Measurements from ENCODE around the gene PPP1R17.

The PPP1R17 gene

GRCh38 chr7:31699050-31699449 lies 12.0 kb downstream of the PPP1R17 start:
- no peak for DNase-seq

- DNase-seq: no peak
Measured at GRCh38 chr7:31702354-31702753, 15.3 kb downstream of the PPP1R17 start.

GRCh38 chr7:31705377-31705776 lies 18.4 kb downstream of the PPP1R17 start:
- DNase-seq: no peak

DNA sequence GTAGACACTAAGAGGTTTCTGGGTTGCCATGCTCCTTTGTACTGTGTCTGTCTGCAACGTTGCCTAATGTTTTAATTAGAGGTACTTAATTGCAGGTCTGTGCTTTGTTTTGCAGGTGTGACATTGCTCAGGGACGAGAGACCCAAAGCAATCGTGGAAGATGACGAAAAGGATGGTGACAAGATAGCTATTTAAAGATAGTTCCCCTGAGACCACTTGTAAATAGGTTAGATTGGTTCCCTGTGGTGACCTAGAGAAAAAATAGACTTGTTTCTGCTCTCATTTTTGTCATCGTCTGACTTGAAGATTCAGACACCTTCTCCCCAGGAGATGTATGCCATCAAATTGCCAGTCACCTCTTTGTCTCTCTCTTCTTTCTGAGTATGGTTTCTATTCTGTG lies 20.1 kb downstream of the PPP1R17 start:
- DNase-seq: no peak

DNA sequence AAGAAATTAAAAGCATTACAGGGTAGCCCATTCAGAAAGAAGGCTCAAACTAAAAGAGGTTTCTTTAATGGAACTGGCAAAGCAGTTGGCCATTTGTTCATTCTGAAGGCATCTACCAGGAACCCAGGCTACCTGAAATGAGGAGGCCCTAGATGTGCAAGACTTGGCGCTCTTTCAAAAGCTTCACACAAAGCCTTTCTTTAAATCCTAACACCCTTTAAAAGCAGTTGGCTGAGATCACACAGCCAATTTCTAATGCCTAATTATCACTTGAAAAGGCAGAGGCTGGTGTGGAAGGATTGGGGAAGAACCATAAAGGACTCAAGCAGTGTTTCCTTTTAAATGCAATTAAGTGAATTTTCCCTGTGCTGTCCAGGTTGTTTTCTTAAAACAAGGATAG lies 23.2 kb downstream of the PPP1R17 start:
- peak in 1 of 51 donors; percentile 35 for DNase-seq

GRCh38 chr7:31716355-31716754 lies 29.3 kb downstream of the PPP1R17 start:
- DNase-seq: no peak

DNA sequence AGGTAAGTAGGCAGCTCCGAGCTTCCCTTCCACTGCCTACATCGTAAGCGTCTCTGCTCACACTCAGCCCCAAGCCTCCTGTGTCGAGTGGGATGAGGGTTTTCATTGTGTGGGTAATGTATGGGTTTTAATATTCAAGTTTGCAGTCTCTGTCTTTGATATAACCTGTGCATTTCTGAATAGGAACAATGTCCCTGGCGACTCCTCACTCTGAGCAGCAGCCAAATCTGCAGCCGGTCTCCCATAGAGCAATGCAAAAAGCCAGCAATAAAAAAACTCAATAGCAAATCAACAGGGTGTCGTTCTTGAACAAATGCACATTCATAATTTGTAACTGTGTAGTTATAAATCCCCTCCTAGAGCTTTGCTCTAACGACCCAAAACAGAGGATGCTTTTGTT lies 33.4 kb downstream of the PPP1R17 start:
- DNase-seq: no peak

GRCh38 chr7:31724696-31725095 lies 37.7 kb downstream of the PPP1R17 start:
- DNase-seq: no peak

DNA sequence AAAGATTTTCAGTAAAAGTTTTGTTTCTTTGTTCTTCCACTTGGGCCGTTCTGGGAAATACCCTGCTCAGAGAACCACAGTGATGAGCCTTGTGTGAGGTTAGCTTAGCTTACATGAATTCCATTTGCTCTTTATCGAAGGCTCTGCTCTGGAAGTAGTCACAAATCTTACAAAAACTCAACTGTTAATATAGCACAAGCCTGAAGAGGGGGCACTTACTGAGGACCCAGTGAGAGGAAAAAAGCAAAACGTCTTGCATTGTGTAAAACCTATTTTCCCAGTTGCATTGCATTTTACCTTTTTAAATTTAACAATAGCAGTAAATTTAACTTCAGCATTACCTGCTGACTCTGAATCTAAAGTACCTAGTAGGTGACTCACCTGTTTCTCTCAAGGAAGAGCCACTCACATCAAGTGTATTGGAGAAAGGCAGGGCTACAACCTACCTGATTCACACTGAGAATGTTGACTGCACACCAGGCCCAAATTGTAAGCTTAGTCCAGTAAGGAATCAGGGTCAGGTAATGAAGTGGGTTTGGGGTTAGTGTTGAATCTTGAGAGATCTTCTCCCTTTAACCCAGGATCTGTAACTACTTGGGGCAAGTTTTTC lies 42.3 kb downstream of the PPP1R17 start:
- no peak for DNase-seq

DNA sequence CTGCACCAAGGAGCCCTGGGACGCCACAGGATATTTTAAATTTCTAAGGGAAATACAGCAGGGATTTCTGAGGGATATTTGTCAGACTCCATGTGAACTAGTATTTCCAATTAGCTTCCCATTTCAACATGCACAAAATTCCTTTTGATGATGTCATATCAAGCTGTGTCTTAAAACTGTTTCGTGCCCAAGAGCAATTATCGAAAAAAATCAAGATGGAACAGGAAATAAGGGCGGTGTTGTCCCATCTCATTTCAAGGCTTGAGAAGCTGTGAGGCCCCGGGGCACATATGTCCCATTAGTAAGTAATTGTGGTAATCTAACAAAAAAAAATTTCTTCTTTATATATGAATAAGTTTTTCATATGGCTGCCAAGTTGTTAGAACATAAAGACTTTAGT lies 47.4 kb downstream of the PPP1R17 start:
- DNase-seq: no peak

DNA sequence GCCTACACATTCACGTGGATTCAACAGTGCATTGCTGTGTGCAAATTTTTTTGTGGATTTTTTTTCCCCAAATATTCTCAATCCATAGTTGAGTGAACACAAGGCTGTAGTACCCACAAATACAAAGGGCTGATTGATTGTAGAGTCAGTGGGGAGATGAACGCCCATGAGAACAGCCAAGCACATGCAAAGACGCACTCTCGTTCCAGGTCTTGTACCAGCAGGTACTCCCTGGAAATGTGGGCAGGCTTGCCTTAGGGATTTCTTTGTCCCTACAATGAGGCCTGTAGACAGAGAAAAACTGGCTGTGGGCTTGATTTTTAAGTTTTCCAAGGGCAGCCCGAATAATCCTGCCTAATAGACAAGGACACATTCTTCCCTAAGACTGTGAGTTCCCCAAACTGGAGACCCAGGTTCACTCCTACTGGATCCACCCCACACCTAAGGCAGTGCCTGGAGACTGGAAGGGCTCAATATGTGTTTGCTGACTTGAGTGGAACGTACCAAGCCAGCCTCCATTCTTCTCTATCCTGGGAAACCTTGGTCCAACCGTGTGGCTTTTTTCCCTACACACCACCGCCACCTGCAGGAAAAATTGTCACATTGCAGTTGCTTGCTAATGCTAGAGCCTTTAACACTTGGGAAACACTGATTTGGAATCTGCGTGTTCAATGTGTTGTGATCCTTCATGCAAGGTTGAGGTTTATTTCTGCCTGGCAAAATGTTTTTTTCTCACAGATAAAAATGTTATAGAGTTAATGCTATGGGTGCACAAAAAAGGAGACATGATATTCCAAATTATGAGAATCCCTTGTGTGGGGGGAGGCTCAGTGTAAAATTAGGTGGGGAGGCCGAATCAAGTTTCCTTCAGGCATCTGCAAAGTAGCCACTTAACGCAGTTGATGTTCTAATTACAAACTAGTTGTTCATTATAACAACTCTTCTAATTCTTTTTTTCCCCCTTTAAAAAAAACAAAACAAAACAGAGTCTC lies 49.3 kb downstream of the PPP1R17 start:
- peak in 46 of 51 donors; percentile 4 to 84 (median 44) for DNase-seq

DNA sequence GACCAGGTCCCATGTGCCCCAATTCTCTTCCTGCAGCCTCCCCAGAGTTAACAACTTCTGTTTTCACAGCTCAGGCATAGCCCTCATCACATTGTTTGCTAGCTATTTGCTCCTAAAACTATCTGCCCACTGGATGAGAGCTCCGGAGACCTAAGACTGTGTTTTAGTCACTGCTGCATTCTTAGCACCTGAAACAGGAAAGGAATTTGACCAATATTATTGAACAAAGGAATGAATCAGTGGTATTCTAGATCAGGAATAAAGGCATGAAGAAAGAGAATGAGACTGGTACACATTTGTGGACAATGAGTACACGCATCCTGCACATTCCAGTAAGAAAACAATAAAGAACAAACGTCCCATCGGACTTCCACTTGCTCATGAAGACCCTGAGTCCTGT lies 54.8 kb downstream of the PPP1R17 start:
- no peak for DNase-seq

GRCh38 chr7:31744294-31744874 lies 57.4 kb downstream of the PPP1R17 start:
- peak in 41 of 51 donors; percentile 3 to 85 (median 36) for DNase-seq

DNA sequence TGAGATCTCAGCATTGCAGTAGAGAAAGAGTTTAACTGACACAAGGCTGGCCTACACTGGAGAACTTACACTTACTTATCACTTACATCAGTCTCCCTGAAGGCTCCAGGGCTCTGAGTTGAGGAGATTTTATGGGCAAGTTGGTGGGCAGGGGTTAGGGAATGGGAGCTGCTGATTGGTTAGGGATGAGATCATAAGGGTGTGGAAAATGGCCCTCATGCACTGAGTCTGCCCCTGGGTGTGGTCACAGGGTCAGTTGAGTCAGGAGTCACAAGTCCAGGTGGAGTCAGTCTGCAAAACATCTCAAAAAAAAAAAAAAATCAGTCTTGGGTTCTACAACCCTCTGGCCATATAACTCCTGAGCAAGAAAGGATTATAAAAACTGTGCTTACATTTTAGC lies 60.5 kb downstream of the PPP1R17 start:
- no peak for DNase-seq

DNA sequence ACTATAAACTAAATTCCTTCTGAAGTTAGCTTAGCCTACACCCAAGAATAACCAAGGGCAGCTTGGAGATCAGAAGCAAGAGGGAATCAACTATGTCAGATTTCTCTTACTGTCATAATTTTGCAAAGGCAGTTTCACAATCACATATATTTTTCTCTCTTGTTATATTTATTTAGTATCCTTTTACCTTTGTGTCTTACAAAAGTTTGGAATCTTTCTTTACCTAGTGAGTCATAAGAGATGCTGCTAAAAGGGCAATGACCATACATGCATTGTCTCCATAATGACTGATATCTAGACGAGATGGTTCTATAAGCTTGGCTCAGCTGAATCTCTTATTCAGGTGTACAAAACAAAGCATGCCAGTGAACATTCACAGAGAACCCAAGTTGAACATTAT lies 61.1 kb downstream of the PPP1R17 start:
- no peak for DNase-seq

GRCh38 chr7:31751726-31752125 lies 64.7 kb downstream of the PPP1R17 start:
- DNase-seq: no peak
